Measurements from ENCODE around the gene TMEM38A. TPM values are rescaled to one million over a fixed set of nuclear protein-coding genes. Genes with fewer than 3 reads are reported as not detected.

The TMEM38A gene
- total and polyA plus RNA-seq, 9 of the 15 experiments (the other 6 are each of a cell fraction or from before 2014, with no cell fraction given) = 0.35 to 2.1 (median 1.2) TPM

DNA sequence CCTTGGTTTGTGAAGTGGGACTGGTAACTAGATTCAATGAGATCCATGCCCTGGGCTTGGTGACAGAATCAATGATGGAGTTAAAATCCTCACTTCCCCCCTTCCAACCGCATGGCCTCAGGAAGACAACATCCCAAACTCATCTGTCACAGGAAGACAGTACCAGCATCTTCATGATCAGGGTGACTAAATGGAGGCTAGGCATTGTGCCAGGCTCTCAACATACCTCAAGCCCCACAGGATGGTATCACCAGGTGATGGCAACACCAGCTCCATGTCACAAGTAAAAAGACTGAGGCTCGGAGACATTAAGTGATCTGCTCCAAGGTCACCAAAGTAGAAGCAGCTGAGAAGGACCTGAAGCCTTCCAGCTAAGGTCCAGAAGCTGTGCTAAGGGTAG, 47.1 kb upstream of the TMEM38A start:
- FAIRE-seq = no peak
- peaks cover 15% of the 10 kb centered on the region for H3K9me1 ChIP-seq (ENCODE audit: control insufficient read depth, insufficient read depth, low read length)
- H3K4me1 ChIP-seq (replicated peaks in 1 of 2; ENCODE audit: control insufficient read depth in 2 of 2, insufficient read depth in 2 of 2, low read length in 2 of 2) = peaks cover 10 to 14% of the 10 kb centered on the region in 2 experiments; a peak in 4 of 5 replicates
- no peak for TF ChIP-seq NFRKB (IDR thresholded peaks at IDR 0.05; ENCODE audit: low read depth)
- no peak for TF ChIP-seq CCNT2 (IDR thresholded peaks at IDR 0.05; ENCODE audit: borderline replicate concordance, extremely low read depth, insufficient read length, low read depth, low read length)
- TF ChIP-seq ZNF175 (CRISPR knock-in tag; IDR thresholded peaks at IDR 0.05; ENCODE audit: low read depth) = no peak
- TF ChIP-seq, protein P1, sequence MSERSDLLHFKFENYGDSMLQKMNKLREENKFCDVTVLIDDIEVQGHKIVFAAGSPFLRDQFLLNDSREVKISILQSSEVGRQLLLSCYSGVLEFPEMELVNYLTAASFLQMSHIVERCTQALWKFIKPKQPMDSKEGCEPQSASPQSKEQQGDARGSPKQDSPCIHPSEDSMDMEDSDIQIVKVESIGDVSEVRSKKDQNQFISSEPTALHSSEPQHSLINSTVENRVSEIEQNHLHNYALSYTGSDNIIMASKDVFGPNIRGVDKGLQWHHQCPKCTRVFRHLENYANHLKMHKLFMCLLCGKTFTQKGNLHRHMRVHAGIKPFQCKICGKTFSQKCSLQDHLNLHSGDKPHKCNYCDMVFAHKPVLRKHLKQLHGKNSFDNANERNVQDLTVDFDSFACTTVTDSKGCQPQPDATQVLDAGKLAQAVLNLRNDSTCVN (CRISPR knock-in tag; IDR thresholded peaks at IDR 0.05) = no peak
- no peak for TF ChIP-seq CBFA2T2 (conservative IDR thresholded peaks at IDR 0.05)
- no peak for TF ChIP-seq HDAC2 (IDR thresholded peaks at IDR 0.05)
- TF ChIP-seq ADNP (tag; IDR thresholded peaks at IDR 0.05) = no peak
- no peak for TF ChIP-seq ZNF551 (CRISPR knock-in tag; IDR thresholded peaks at IDR 0.05)
- no peak for TF ChIP-seq ZNF280B (CRISPR knock-in tag; IDR thresholded peaks at IDR 0.05)
- no peak overlapping the region for H2AFZ ChIP-seq (ENCODE audit: low read depth, low read length)
- H3K27ac ChIP-seq (ENCODE audit: extremely low read depth, low read depth, low read length) = no peak overlapping the region
- WGBS (ENCODE audit: insufficient coverage, low coverage, missing lambda C conversion rate) = 91% methylated on average over 2 of the region's 2 CpGs
- H3K27me3 ChIP-seq (ENCODE audit: control insufficient read depth in 2 of 2, insufficient read depth in 2 of 2, low read length in 2 of 2) = no peaks in the 10 kb centered on the region
- POLR2A ChIA-PET = interaction anchor here (0.6 to 5.6 kb wide), 4 partner anchors 8 to 57 kb away, joined by 3 to 52 read pairs (median 4); partner anchors contain the start of gene MED26
- H3K9me3 ChIP-seq (replicated peaks; ENCODE audit: control insufficient read depth, insufficient read depth, low read depth, low read length) = no peaks in the 10 kb centered on the region
- no TSS peak for BruUV-seq (replicated peaks)
- DNase-seq (ENCODE audit: extremely low read depth in 1 of 4, low spot score in 3 of 4) = no peak
- intact Hi-C loops (cut with micrococcal nuclease) (no loop called here), in situ Hi-C loops (cut with MboI) (no loop called here)
- peaks cover 10% of the 10 kb centered on the region; the same call in 2 of the 3 replicates for H3K36me3 ChIP-seq (ENCODE audit: control insufficient read depth, insufficient read depth, low read length)
- H3K9ac ChIP-seq (ENCODE audit: insufficient read depth in 1 of 2, low read depth in 2 of 2, low read length in 2 of 2) = peak overlapping the region in 1 of 2 experiments; percentile 21; a peak in 1 of 4 replicates
- no peak overlapping the region for H3K4me2 ChIP-seq (ENCODE audit: insufficient read depth, low read length)
- CTCF ChIA-PET (ENCODE audit: low intra/inter-chr PET ratio) = no interaction called here
- H4K20me1 ChIP-seq (replicated peaks; ENCODE audit: control insufficient read depth, insufficient read depth, low read length) = peaks cover 80% of the 10 kb centered on the region
- peaks cover 98% of the 10 kb centered on the region for H3K79me2 ChIP-seq (ENCODE audit: control insufficient read depth, insufficient read depth, low read length)
- no peak overlapping the region for H3K4me3 ChIP-seq
- no peak for ATAC-seq
